ENCODE measurements around the gene TMEM232.
"Not testable (repeated sequence)": the region's sequence is repeated elsewhere in the genome, so short reads cannot be mapped to it uniquely, and the experiment has no call there.

TMEM232 gene

GRCh38 chr5:110686270-110686669 is 40.2 kb downstream of the TMEM232 start:
- no peak for TF ChIP-seq CTCF (conservative IDR thresholded peaks at IDR 0.05; ENCODE audit: low read depth, low read length)
- no peak overlapping the region for H3K4me3 ChIP-seq (ENCODE audit: low read depth, low read length)
- no peak for DNase-seq (ENCODE audit: low read depth)

- no peak overlapping the region for H3K4me3 ChIP-seq (ENCODE audit: low read depth, low read length)
- TF ChIP-seq CTCF (conservative IDR thresholded peaks at IDR 0.05; ENCODE audit: low read depth, low read length): no peak
- no peak for DNase-seq (ENCODE audit: low read depth)
These were observed 44.5 kb downstream of the TMEM232 start for GRCh38 chr5:110681953-110682352.

GRCh38 chr5:110681109-110681508 is 45.4 kb downstream of the TMEM232 start:
- no peak overlapping the region for H3K4me3 ChIP-seq (ENCODE audit: low read depth, low read length)
- TF ChIP-seq CTCF (conservative IDR thresholded peaks at IDR 0.05; ENCODE audit: low read depth, low read length): no peak
- no peak for DNase-seq (ENCODE audit: low read depth)

- not testable (repeated sequence) for DNase-seq (ENCODE audit: low read depth); H3K4me3 ChIP-seq (ENCODE audit: low read depth, low read length)
These were observed 49.9 kb downstream of the TMEM232 start for GRCh38 chr5:110676554-110676953.

- no peak for TF ChIP-seq CTCF (conservative IDR thresholded peaks at IDR 0.05; ENCODE audit: low read depth, low read length)
- H3K4me3 ChIP-seq (ENCODE audit: low read depth, low read length): no peak overlapping the region
These were observed 61.2 kb downstream of the TMEM232 start for GRCh38 chr5:110665184-110665726.

GRCh38 chr5:110663525-110663924 is 62.9 kb downstream of the TMEM232 start:
- DNase-seq (ENCODE audit: low read depth): no peak
- H3K4me3 ChIP-seq (ENCODE audit: low read depth, low read length): no peak overlapping the region
- no peak for TF ChIP-seq CTCF (conservative IDR thresholded peaks at IDR 0.05; ENCODE audit: low read depth, low read length)

More at GRCh38 chr5:110665184-110665726, 61.2 kb downstream of the TMEM232 start:
- DNase-seq (ENCODE audit: low read depth): no peak

- DNase-seq (ENCODE audit: low read depth): no peak
- TF ChIP-seq CTCF (conservative IDR thresholded peaks at IDR 0.05; ENCODE audit: low read depth, low read length): no peak
- no peak overlapping the region for H3K4me3 ChIP-seq (ENCODE audit: low read depth, low read length)
These were observed 68.5 kb downstream of the TMEM232 start for GRCh38 chr5:110658006-110658405.
